Measurements from ENCODE around the gene NARF.

The NARF gene

DNA sequence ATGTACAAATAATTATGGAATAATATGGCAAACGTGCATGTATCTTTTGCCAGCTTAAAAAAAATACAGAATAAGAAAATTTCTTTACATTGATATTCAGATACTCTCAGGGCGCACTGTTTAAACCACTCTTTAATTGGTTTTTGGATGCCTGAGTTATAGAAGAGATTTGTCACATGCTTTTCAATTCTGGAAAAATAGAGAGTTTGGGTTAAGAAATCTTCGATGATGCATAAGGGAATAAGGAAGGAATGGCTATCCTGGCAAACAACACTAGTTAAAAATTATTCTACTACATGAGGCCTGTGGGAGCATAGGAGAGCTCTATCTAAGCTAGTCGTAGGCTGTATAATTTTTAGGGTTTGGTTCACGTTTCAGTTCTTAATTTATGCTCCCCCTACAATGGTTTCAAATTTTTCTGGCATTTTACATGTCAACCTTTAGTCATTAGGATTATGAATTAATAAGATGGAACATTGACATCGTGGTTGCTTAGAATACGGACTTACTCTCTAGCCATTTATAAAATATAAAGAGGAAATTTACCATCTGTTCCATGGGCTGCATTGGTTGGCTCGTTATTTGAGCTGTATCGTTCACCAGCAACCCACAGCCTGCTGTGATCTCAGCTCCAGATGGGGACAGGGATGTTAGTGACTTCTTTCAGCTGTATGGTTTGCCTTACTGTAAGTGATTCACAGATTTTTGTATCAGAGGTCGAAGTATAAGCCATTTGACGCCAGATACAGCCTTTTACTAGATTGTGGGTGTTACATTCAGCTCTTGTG, 15.9 kb downstream of the NARF start:
- no peak overlapping the region for H3K4me3 ChIP-seq (ENCODE audit: control insufficient read depth in 1 of 7, extremely low read depth in 1 of 7, insufficient read depth in 4 of 7, low read depth in 2 of 7, low read length in 6 of 7)
- H3K27me3 ChIP-seq (replicated peaks in 2 of 5; ENCODE audit: control insufficient read depth in 4 of 5, insufficient read depth in 5 of 5, low read length in 4 of 5) = no peaks in the 10 kb centered on the region
- no peaks in the 10 kb centered on the region for H3K9me3 ChIP-seq (ENCODE audit: control extremely low read depth in 1 of 5, control insufficient read depth in 4 of 5, insufficient read depth in 2 of 5, low read depth in 1 of 5, low read length in 4 of 5)
- peaks cover 11 to 77% (median 36%) of the 10 kb centered on the region in 4 experiments for H3K36me3 ChIP-seq (ENCODE audit: control insufficient read depth in 4 of 4, insufficient read depth in 4 of 4, low read length in 3 of 4)
- ChIA-PET CTCF (interaction anchor here (1.1 to 1.6 kb wide), 3 partner anchors 9 to 131 kb away, joined by 3 read pairs; no protein-coding TSS in a partner anchor), POLR2A (no interaction called here)
- H3K4me1 ChIP-seq (ENCODE audit: control extremely low read depth in 1 of 4, control insufficient read depth in 4 of 4, insufficient read depth in 4 of 4, low read length in 3 of 4) = peaks cover 0 to 10% (median 0%) of the 10 kb centered on the region in 4 experiments
- WGBS (ENCODE audit: insufficient coverage) = 96% methylated on average over 5 of the region's 11 CpGs
- no peak for DNase-seq
- H3K27ac ChIP-seq (ENCODE audit: insufficient read depth in 1 of 2, low read depth in 1 of 2, low read length in 2 of 2, poor library complexity in 1 of 2, severe bottlenecking in 2 of 2) = peak overlapping the region in 1 of 2 experiments; percentile 0

DNA sequence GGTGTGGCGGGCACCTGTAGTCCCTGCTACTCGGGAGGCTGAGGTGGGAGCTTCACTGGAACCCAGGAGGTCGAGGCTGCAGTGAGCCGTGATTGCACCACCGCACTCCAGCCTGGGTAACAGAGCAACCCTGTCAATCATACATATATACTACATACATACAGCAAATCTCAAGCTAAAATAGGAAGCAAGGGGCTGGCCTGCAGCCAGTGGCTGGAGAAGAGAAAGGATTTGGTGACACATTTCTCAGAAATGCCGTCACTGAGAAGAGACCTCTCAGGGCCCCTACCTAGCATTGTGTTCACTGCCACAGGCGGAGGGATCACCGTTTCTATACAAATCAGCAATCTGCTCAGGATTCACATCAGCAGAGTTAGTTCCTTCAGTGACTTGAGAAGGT, 16.9 kb downstream of the NARF start:
- Histone ChIP-seq H3K36me3 (ENCODE audit: control insufficient read depth in 4 of 4, insufficient read depth in 4 of 4, low read length in 3 of 4) (peaks cover 8 to 80% (median 39%) of the 10 kb centered on the region in 4 experiments), H3K4me1 (ENCODE audit: control extremely low read depth in 1 of 4, control insufficient read depth in 4 of 4, insufficient read depth in 4 of 4, low read length in 3 of 4) (peaks cover 0 to 11% (median 0%) of the 10 kb centered on the region in 4 experiments), H3K27me3 (replicated peaks in 2 of 5; ENCODE audit: control insufficient read depth in 4 of 5, insufficient read depth in 5 of 5, low read length in 4 of 5) (no peaks in the 10 kb centered on the region), H3K27ac (ENCODE audit: insufficient read depth in 1 of 2, low read depth in 1 of 2, low read length in 2 of 2, poor library complexity in 1 of 2, severe bottlenecking in 2 of 2) (no peak overlapping the region), H3K9me3 (ENCODE audit: control extremely low read depth in 1 of 5, control insufficient read depth in 4 of 5, insufficient read depth in 2 of 5, low read depth in 1 of 5, low read length in 4 of 5) (no peaks in the 10 kb centered on the region), H3K4me3 (ENCODE audit: control insufficient read depth in 1 of 7, extremely low read depth in 1 of 7, insufficient read depth in 4 of 7, low read depth in 2 of 7, low read length in 6 of 7) (no peak overlapping the region)
- no peak for DNase-seq
- CTCF ChIA-PET = interaction anchor here (0.6 to 1.6 kb wide), 4 partner anchors 8 to 132 kb away, joined by 3 to 4 read pairs (median 3); no protein-coding TSS in a partner anchor
- POLR2A ChIA-PET = no interaction called here
- 90% methylated on average over 5 of the region's 8 CpGs for WGBS (ENCODE audit: insufficient coverage)

DNA sequence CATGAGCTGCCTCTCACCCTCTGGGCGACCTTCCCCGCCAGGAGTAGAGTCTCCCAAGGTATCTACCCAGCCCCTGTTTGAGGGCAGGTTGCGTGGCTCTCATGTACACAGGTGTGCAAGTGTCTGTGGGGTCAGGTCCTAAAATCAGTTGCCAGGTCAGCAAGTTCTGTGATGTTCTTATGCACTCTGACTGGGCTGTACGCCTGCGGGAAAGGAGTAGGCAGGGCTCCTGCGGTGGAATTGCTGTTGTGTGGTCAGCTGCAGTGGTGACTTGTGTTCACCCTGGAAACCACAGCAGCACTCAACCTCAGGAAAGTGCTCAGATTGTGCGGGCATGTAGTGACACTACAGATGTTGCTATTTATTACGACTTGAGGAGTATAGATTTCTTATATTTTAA, 19.4 kb downstream of the NARF start:
- 95% methylated on average over 8 of the region's 8 CpGs for WGBS (ENCODE audit: insufficient coverage)

DNA sequence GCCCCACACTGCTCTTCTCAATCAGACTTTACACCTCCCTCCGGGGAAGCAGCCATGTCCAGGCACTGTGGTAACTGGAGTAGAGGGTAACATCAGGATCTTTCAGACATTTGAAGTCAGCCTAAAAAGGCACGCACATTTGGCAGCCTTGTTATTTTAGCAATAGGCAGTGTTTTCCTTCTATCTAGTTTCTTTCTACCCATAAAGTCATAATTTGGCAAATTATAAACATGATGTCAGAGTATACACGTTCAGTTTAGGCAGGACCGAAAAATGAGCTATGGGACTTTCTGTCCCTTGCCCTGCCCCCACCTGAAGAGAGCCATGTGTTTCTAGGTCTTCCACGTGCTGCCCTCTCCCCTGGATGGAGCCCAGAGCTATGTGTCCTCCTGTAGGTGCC, 21.1 kb downstream of the NARF start:
- ChIA-PET CTCF (interaction anchor here (0.9 to 3.1 kb wide), 6 partner anchors 13 to 75 kb away, joined by 3 to 12 read pairs (median 5); no protein-coding TSS in a partner anchor), POLR2A (no interaction called here)
- 100% methylated on average over 4 of the region's 5 CpGs for WGBS (ENCODE audit: insufficient coverage)
- DNase-seq = no peak
- no peak overlapping the region for H3K4me3 ChIP-seq (ENCODE audit: control insufficient read depth in 1 of 7, extremely low read depth in 1 of 7, insufficient read depth in 4 of 7, low read depth in 2 of 7, low read length in 6 of 7)
- H3K4me1 ChIP-seq (ENCODE audit: control extremely low read depth in 1 of 4, control insufficient read depth in 4 of 4, insufficient read depth in 4 of 4, low read length in 3 of 4) = peaks cover 0 to 11% (median 0%) of the 10 kb centered on the region in 4 experiments
- no peaks in the 10 kb centered on the region for H3K9me3 ChIP-seq (ENCODE audit: control extremely low read depth in 1 of 5, control insufficient read depth in 4 of 5, insufficient read depth in 2 of 5, low read depth in 1 of 5, low read length in 4 of 5)
- no peaks in the 10 kb centered on the region for H3K27me3 ChIP-seq (replicated peaks in 2 of 5; ENCODE audit: control insufficient read depth in 4 of 5, insufficient read depth in 5 of 5, low read length in 4 of 5)
- peaks cover 5 to 85% (median 58%) of the 10 kb centered on the region in 4 experiments for H3K36me3 ChIP-seq (ENCODE audit: control insufficient read depth in 4 of 4, insufficient read depth in 4 of 4, low read length in 3 of 4)
- H3K27ac ChIP-seq (ENCODE audit: insufficient read depth in 1 of 2, low read depth in 1 of 2, low read length in 2 of 2, poor library complexity in 1 of 2, severe bottlenecking in 2 of 2) = no peak overlapping the region

More for the DNA sequence above, 19.4 kb downstream of the NARF start:
- CTCF ChIA-PET = interaction anchor here (1.1 to 1.5 kb wide), 3 partner anchors 73 to 175 kb away, joined by 3 read pairs; no protein-coding TSS in a partner anchor
- no peaks in the 10 kb centered on the region for H3K27me3 ChIP-seq (replicated peaks in 2 of 5; ENCODE audit: control insufficient read depth in 4 of 5, insufficient read depth in 5 of 5, low read length in 4 of 5)
- peaks cover 8 to 84% (median 49%) of the 10 kb centered on the region in 4 experiments for H3K36me3 ChIP-seq (ENCODE audit: control insufficient read depth in 4 of 4, insufficient read depth in 4 of 4, low read length in 3 of 4)
- H3K4me3 ChIP-seq (ENCODE audit: control insufficient read depth in 1 of 7, extremely low read depth in 1 of 7, insufficient read depth in 4 of 7, low read depth in 2 of 7, low read length in 6 of 7) = no peak overlapping the region
- peaks cover 0 to 11% (median 0%) of the 10 kb centered on the region in 4 experiments for H3K4me1 ChIP-seq (ENCODE audit: control extremely low read depth in 1 of 4, control insufficient read depth in 4 of 4, insufficient read depth in 4 of 4, low read length in 3 of 4)
- H3K27ac ChIP-seq (ENCODE audit: insufficient read depth in 1 of 2, low read depth in 1 of 2, low read length in 2 of 2, poor library complexity in 1 of 2, severe bottlenecking in 2 of 2) = no peak overlapping the region
- no peak for DNase-seq
- POLR2A ChIA-PET = no interaction called here
- H3K9me3 ChIP-seq (ENCODE audit: control extremely low read depth in 1 of 5, control insufficient read depth in 4 of 5, insufficient read depth in 2 of 5, low read depth in 1 of 5, low read length in 4 of 5) = no peaks in the 10 kb centered on the region

GRCh38 chr17:82480318-82480717, 21.8 kb downstream of the NARF start:
- H3K36me3 ChIP-seq (ENCODE audit: control insufficient read depth in 4 of 4, insufficient read depth in 4 of 4, low read length in 3 of 4) = peaks cover 4 to 85% (median 58%) of the 10 kb centered on the region in 4 experiments
- H3K4me1 ChIP-seq (ENCODE audit: control extremely low read depth in 1 of 4, control insufficient read depth in 4 of 4, insufficient read depth in 4 of 4, low read length in 3 of 4) = peaks cover 0 to 11% (median 0%) of the 10 kb centered on the region in 4 experiments
- H3K27me3 ChIP-seq (replicated peaks in 2 of 5; ENCODE audit: control insufficient read depth in 4 of 5, insufficient read depth in 5 of 5, low read length in 4 of 5) = no peaks in the 10 kb centered on the region
- no peak for DNase-seq
- no peak overlapping the region for H3K4me3 ChIP-seq (ENCODE audit: control insufficient read depth in 1 of 7, extremely low read depth in 1 of 7, insufficient read depth in 4 of 7, low read depth in 2 of 7, low read length in 6 of 7)
- H3K27ac ChIP-seq (ENCODE audit: insufficient read depth in 1 of 2, low read depth in 1 of 2, low read length in 2 of 2, poor library complexity in 1 of 2, severe bottlenecking in 2 of 2) = no peak overlapping the region
- ChIA-PET CTCF (interaction anchor here (0.9 to 3.1 kb wide), 6 partner anchors 10 to 74 kb away, joined by 3 to 12 read pairs (median 5); no protein-coding TSS in a partner anchor), POLR2A (interaction anchor here (0.6 to 0.8 kb wide), 3 partner anchors 17 to 390 kb away, joined by 3 read pairs; no protein-coding TSS in a partner anchor)
- 96% methylated on average over 7 of the region's 9 CpGs for WGBS (ENCODE audit: insufficient coverage)
- no peaks in the 10 kb centered on the region for H3K9me3 ChIP-seq (ENCODE audit: control extremely low read depth in 1 of 5, control insufficient read depth in 4 of 5, insufficient read depth in 2 of 5, low read depth in 1 of 5, low read length in 4 of 5)

- Histone ChIP-seq H3K27me3 (replicated peaks in 2 of 5; ENCODE audit: control insufficient read depth in 4 of 5, insufficient read depth in 5 of 5, low read length in 4 of 5) (no peaks in the 10 kb centered on the region), H3K36me3 (ENCODE audit: control insufficient read depth in 4 of 4, insufficient read depth in 4 of 4, low read length in 3 of 4) (peaks cover 9 to 94% (median 81%) of the 10 kb centered on the region in 4 experiments), H3K9me3 (ENCODE audit: control extremely low read depth in 1 of 5, control insufficient read depth in 4 of 5, insufficient read depth in 2 of 5, low read depth in 1 of 5, low read length in 4 of 5) (no peaks in the 10 kb centered on the region), H3K4me3 (ENCODE audit: control insufficient read depth in 1 of 7, extremely low read depth in 1 of 7, insufficient read depth in 4 of 7, low read depth in 2 of 7, low read length in 6 of 7) (no peak overlapping the region), H3K4me1 (ENCODE audit: control extremely low read depth in 1 of 4, control insufficient read depth in 4 of 4, insufficient read depth in 4 of 4, low read length in 3 of 4) (peaks cover 0 to 11% (median 0%) of the 10 kb centered on the region in 4 experiments), H3K27ac (ENCODE audit: insufficient read depth in 1 of 2, low read depth in 1 of 2, low read length in 2 of 2, poor library complexity in 1 of 2, severe bottlenecking in 2 of 2) (no peak overlapping the region)
- CTCF ChIA-PET = interaction anchor here (1.1 kb wide), 1 partner anchor 8 kb away, joined by 3 read pairs; no protein-coding TSS in a partner anchor
- WGBS (ENCODE audit: insufficient coverage) = 100% methylated on average over 4 of the region's 6 CpGs
- POLR2A ChIA-PET = interaction anchor here (0.6 kb wide), 1 partner anchor 151 kb away, joined by 3 read pairs; no protein-coding TSS in a partner anchor
- no peak for DNase-seq
These were observed 24.7 kb downstream of the NARF start for GRCh38 chr17:82483204-82483660.

Measured in common myeloid progenitor, CD34-positive (primary cell).